Hepatocyte (in vitro differentiated cells): ENCODE measurements around the gene RPL10. TPM values are rescaled to one million over a fixed set of nuclear protein-coding genes. Genes with fewer than 3 reads are reported as not detected.

Experiments used
- DNase-seq: peaks from one replicate; pipeline ENCODE4 v3.0.0-alpha.2; 2016; ENCODE audit warnings: low spot score
- H2AFZ ChIP-seq: fragments of 200-600 bp; sonication (generic); 2 replicates; pipeline ENCODE4 v1.6.0; 2016; ENCODE audit warnings: antibody characterized with exemption, mild to moderate bottlenecking
- H3K27ac ChIP-seq: fragments of 200-600 bp; sonication (generic); 2 replicates; pipeline ENCODE4 v1.5.1; 2016; ENCODE audit warnings: mild to moderate bottlenecking
- H3K27me3 ChIP-seq: fragments of 200-600 bp; sonication (generic); 2 replicates; pipeline ENCODE4 v1.6.1; 2016
- H3K36me3 ChIP-seq: fragments of 200-600 bp; sonication (generic); replicated peaks from 2 replicates; pipeline ENCODE4 v1.5.1; 2016; ENCODE audit warnings: low read depth; ENCODE audit not compliant: insufficient read depth
- H3K4me1 ChIP-seq: fragments of 200-600 bp; sonication (generic); 2 replicates; pipeline ENCODE4 v1.5.1; 2016; ENCODE audit warnings: mild to moderate bottlenecking, moderate library complexity; ENCODE audit not compliant: insufficient read depth
- H3K4me2 ChIP-seq: fragments of 200-600 bp; sonication (generic); 2 replicates; pipeline ENCODE4 v1.6.0; 2016
- H3K4me3 ChIP-seq: fragments of 200-600 bp; sonication (generic); 2 replicates; pipeline ENCODE4 v1.5.1; 2016; ENCODE audit warnings: mild to moderate bottlenecking
- H3K79me2 ChIP-seq: fragments of 200-600 bp; sonication (generic); 2 replicates; pipeline ENCODE4 v1.6.0; 2017; ENCODE audit warnings: mild to moderate bottlenecking
- H3K9me2 ChIP-seq: fragments of 200-600 bp; sonication (generic); replicated peaks from 2 replicates; pipeline ENCODE4 v1.6.0; 2017; ENCODE audit warnings: mild to moderate bottlenecking; ENCODE audit not compliant: insufficient read depth
- H3K9me3 ChIP-seq: fragments of 200-600 bp; sonication (generic); 2 replicates; pipeline ENCODE4 v1.5.1; 2016; ENCODE audit warnings: low read depth, mild to moderate bottlenecking
- H4K20me1 ChIP-seq: fragments of 200-600 bp; sonication (generic); 2 replicates; pipeline ENCODE4 v1.6.0; 2016; ENCODE audit warnings: mild to moderate bottlenecking; ENCODE audit not compliant: insufficient read depth, poor library complexity, severe bottlenecking
- EZH2 ChIP-seq: fragments of 200-600 bp; sonication (generic); IDR thresholded peaks from 2 replicates; pipeline ENCODE4 v1.6.1; 2016; ENCODE audit warnings: antibody characterized with exemption, mild to moderate bottlenecking, borderline replicate concordance
- EZH2phosphoT487 ChIP-seq: fragments of 200-600 bp; sonication (generic); IDR thresholded peaks from one replicate; pipeline ENCODE4 v1.6.1; 2018; ENCODE audit warnings: antibody characterized with exemption, mild to moderate bottlenecking, low read depth, moderate library complexity; ENCODE audit not compliant: unreplicated experiment, severe bottlenecking
- WGBS: methylation state at CpG from one replicate; pipeline ENCODE4 v1.1.6; 2016; ENCODE audit warnings: low lambda C conversion rate; ENCODE audit errors: missing lambda C conversion rate; 5-methylcytosine and 5-hydroxymethylcytosine counted together
- polyA plus RNA-seq: library from polyadenylated mRNA; unstranded; fragments of >200 nt; fragmentation: Nextera tagmentation; extraction: Ambion mirVana; gene quantifications from 2 replicates; pipeline ENCODE4 v1.2.1, GENCODE V29; 2016
- total RNA-seq: library from RNA; depleted of rRNA; stranded (reverse); fragments of >200 nt; gene quantifications from 2 replicates; pipeline ENCODE4 v1.2.3, GENCODE V29; 2014
- TF ChIP-seq, protein P1 (sequence below): fragments of 200-600 bp; sonication (generic); IDR thresholded peaks from 2 replicates; pipeline ENCODE4 v1.5.1; 2016; ENCODE audit warnings: antibody characterized with exemption, mild to moderate bottlenecking; ENCODE audit not compliant: poor library complexity

RPL10 gene
- total and polyA plus RNA-seq, 2 experiments from 2014 or later: 1,206 to 4,460 TPM

DNA sequence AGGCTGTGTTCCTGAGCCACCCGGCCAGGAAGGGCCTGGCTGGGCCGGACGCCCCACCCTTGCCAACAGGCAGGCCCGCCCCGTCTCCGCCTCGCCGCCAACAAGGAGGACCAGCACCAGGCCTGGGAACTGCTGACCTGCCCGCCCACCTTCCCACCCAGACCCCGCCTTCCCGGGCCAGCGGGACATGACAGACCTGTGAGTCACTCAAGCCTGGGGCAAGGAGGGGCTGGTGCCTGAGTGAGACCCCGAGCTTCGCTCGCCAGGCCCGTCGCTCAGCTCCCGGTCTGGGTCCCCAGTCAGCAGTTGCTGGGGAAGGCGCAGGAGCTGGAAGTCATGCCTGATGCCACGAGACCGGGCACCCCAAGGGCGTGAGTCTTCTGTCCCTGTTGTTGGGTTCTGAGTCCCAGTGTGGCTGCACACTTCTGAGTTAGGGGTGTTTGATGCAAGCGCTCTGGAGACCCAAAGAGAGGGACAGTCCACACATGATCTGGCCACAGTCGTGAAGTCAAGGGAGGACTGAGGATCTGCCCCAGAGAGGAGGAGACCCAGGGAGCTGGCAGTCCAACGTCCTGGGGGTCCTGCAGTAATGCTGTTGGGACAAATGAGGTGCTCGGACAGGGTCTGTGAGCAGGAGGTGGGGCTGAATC, 11.2 kb downstream of the RPL10 start, which contains the start of gene DNASE1L1:
Gene DNASE1L1 (minus strand): TSS at position 33 of the 650 bp plus-strand sequence. CDS start 3,686 bp downstream, outside the sequence.
- H2AFZ ChIP-seq: no peak within 1 kb of the TSS
- H3K9me2 ChIP-seq: no peaks in the 10 kb centered on the region
- H3K4me2 ChIP-seq: peak within 1 kb of the TSS; percentile 75
- peak within 1 kb of the TSS; percentile 88 for H3K27ac ChIP-seq
- no peaks in the 10 kb centered on the region for H4K20me1 ChIP-seq
- H3K4me3 ChIP-seq: no peak within 1 kb of the TSS
- TF ChIP-seq EZH2phosphoT487 (no peak), EZH2 (no peak)
- H3K79me2 ChIP-seq: no peaks in the 10 kb centered on the region
- whole genome bisulfite sequencing: 58% methylated on average over 18 of the region's 26 CpGs
- H3K36me3 ChIP-seq: no peaks in the 10 kb centered on the region
- peak; percentile 90 for DNase-seq
- H3K9me3 ChIP-seq: no peaks in the 10 kb centered on the region
- H3K27me3 ChIP-seq: no peaks in the 10 kb centered on the region
- H3K4me1 ChIP-seq: no peaks in the 10 kb centered on the region

- Histone ChIP-seq H3K4me2 (peak overlapping the region; percentile 81), H3K9me2 (no peaks in the 10 kb centered on the region), H3K4me3 (peak overlapping the region; percentile 41), H4K20me1 (no peaks in the 10 kb centered on the region), H3K4me1 (no peaks in the 10 kb centered on the region), H3K27ac (peak overlapping the region; percentile 94), H2AFZ (no peak overlapping the region), H3K79me2 (no peaks in the 10 kb centered on the region), H3K9me3 (no peaks in the 10 kb centered on the region), H3K36me3 (no peaks in the 10 kb centered on the region), H3K27me3 (no peaks in the 10 kb centered on the region)
- WGBS: 42% methylated on average over 28 of the region's 29 CpGs
- no peak for TF ChIP-seq EZH2
- TF ChIP-seq, protein P1, sequence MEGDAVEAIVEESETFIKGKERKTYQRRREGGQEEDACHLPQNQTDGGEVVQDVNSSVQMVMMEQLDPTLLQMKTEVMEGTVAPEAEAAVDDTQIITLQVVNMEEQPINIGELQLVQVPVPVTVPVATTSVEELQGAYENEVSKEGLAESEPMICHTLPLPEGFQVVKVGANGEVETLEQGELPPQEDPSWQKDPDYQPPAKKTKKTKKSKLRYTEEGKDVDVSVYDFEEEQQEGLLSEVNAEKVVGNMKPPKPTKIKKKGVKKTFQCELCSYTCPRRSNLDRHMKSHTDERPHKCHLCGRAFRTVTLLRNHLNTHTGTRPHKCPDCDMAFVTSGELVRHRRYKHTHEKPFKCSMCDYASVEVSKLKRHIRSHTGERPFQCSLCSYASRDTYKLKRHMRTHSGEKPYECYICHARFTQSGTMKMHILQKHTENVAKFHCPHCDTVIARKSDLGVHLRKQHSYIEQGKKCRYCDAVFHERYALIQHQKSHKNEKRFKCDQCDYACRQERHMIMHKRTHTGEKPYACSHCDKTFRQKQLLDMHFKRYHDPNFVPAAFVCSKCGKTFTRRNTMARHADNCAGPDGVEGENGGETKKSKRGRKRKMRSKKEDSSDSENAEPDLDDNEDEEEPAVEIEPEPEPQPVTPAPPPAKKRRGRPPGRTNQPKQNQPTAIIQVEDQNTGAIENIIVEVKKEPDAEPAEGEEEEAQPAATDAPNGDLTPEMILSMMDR: no peak
- no peak for TF ChIP-seq EZH2phosphoT487
- peak; percentile 73 for DNase-seq
Measured at GRCh38 chrX:154411981-154412340, 13.8 kb downstream of the RPL10 start.

DNA sequence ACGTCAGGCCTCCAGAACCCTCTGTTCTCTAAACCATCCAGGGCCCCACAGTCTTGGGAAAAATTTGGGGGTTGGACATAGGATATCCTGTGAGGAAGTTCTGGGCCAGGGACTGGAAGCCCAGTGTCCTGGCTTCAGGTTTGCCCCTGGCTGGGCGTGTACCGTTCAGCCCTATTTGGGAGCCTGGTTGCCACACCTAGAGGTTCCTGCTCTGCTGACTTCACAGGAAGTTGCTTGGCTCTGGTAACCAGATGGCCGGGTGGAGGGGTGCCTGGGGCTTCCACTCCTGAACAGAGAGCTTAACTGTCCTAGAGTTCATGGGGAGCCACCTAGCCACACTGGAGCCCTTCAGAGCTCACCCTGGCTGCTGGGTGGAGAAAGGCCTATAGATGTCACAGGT, 14.3 kb downstream of the RPL10 start:
- Histone ChIP-seq H3K4me1 (no peaks in the 10 kb centered on the region), H3K4me3 (peak overlapping the region; percentile 41), H3K79me2 (no peaks in the 10 kb centered on the region), H3K9me3 (no peaks in the 10 kb centered on the region), H2AFZ (no peak overlapping the region), H4K20me1 (no peaks in the 10 kb centered on the region), H3K27me3 (no peaks in the 10 kb centered on the region), H3K4me2 (peak overlapping the region; percentile 81), H3K36me3 (no peaks in the 10 kb centered on the region), H3K9me2 (no peaks in the 10 kb centered on the region), H3K27ac (peak overlapping the region; percentile 94)
- DNase-seq: peak; percentile 5
- TF ChIP-seq EZH2 (no peak), EZH2phosphoT487 (no peak)
- TF ChIP-seq, protein P1: no peak
- 68% methylated on average over 4 of the region's 4 CpGs for WGBS

DNA sequence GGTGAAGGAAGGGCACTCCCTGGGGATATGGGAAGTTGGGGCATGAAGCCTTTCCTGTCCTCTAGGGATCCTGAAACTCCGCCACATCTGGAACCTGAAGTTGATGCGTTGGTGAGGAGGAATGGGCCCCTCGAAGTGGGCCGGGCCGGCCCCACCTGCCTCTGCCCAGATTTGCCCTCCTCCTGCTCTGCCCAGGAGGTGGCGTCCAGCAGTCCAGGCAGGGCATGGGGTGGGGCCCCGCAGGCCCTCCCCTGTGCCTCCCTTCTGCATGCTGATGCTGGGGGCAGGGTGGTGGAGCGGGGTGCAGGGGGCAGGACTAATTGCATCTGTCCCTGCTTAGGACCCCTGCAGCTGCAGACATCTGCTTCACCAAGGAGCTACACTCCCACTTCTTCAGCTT, 15.0 kb downstream of the RPL10 start:
- Histone ChIP-seq H3K27ac (no peak overlapping the region), H3K27me3 (no peaks in the 10 kb centered on the region), H2AFZ (no peak overlapping the region), H3K4me2 (no peak overlapping the region), H3K36me3 (no peaks in the 10 kb centered on the region), H3K9me2 (no peaks in the 10 kb centered on the region), H3K4me3 (no peak overlapping the region), H4K20me1 (no peaks in the 10 kb centered on the region), H3K79me2 (no peaks in the 10 kb centered on the region), H3K9me3 (no peaks in the 10 kb centered on the region), H3K4me1 (no peaks in the 10 kb centered on the region)
- no peak for DNase-seq
- TF ChIP-seq EZH2 (no peak), EZH2phosphoT487 (no peak)
- TF ChIP-seq, protein P1: no peak
- WGBS: 91% methylated on average over 8 of the region's 8 CpGs
